GM20000 (cell line): Measurements from ENCODE around the gene DIAPH3.
"Not testable (repeated sequence)": the region's sequence is repeated elsewhere in the genome, so short reads cannot be mapped to it uniquely, and the experiment has no call there.

Source experiments
- DNase-seq: peaks from one replicate; pipeline ENCODE4 v3.0.0; 2012; ENCODE audit warnings: low spot score
- TF ChIP-seq, protein P1 (sequence below): IDR thresholded peaks from 2 replicates; pipeline ENCODE4 v1.5.1; 2012; ENCODE audit warnings: mild to moderate bottlenecking, control low read depth; ENCODE audit errors: extremely low read depth, missing control alignments

DIAPH3 gene

DNA sequence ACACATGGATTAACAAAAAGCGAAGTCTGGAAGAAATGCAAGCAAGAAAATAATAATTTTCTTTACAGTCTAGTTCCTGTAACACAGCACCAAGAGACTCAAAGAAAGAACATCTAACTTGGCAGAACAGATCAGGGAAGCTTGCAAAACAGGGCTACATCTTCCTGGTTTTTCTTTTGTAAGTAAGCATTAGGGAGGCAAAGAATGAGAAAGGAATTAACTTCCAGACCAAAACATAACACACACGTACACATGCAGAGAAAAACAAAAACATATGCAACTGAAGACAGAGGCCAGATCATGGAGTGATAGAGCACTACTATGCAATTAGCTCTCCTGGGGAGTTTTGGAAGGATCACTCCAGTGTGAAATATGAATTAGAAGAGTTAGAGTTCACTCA is 120.5 kb downstream of the DIAPH3 start:
- DNase-seq, result no peak

DNA sequence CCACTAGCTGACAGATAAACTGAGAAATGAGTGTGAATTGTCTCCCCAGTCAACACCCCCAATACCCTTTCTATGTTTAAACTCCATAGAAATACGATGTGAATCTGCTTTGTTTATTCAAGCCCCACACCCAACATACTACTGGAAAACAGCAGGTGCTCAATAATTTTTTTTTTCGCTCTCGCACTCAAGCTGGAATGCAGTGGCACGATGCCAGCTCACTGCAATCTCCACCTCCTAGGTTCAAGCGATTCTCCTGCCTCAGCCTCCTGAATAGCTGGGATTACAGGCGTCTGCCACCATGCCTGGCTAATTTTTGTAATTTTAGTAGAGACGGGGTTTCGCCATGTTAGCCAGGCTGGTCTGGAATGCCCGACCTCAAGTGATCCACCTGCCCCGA is 123.1 kb downstream of the DIAPH3 start:
- DNase-seq, result not testable (repeated sequence)

More for the DNA sequence above, 120.5 kb downstream of the DIAPH3 start:
- TF ChIP-seq, protein P1, sequence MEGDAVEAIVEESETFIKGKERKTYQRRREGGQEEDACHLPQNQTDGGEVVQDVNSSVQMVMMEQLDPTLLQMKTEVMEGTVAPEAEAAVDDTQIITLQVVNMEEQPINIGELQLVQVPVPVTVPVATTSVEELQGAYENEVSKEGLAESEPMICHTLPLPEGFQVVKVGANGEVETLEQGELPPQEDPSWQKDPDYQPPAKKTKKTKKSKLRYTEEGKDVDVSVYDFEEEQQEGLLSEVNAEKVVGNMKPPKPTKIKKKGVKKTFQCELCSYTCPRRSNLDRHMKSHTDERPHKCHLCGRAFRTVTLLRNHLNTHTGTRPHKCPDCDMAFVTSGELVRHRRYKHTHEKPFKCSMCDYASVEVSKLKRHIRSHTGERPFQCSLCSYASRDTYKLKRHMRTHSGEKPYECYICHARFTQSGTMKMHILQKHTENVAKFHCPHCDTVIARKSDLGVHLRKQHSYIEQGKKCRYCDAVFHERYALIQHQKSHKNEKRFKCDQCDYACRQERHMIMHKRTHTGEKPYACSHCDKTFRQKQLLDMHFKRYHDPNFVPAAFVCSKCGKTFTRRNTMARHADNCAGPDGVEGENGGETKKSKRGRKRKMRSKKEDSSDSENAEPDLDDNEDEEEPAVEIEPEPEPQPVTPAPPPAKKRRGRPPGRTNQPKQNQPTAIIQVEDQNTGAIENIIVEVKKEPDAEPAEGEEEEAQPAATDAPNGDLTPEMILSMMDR, result no peak

DNA sequence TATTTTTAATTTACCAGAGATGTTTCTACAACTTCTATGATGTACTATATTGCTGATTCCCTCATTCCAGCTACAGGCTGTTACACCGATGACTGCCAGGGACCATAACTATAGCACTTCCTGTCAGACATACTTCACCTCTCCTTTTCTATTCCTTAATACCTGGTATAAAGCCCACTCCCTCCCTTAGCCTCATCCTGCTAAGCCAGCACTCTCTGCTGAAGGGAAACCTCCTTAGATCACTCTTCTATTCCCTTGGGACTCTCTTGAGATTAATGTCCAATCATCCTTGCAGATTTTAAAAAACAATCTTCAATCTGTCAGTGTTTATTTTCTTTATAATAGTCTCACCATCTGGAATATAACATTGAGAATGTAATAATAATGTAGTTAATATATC is 127.9 kb downstream of the DIAPH3 start:
- no peak for DNase-seq
- TF ChIP-seq, protein P1, result no peak

DNA sequence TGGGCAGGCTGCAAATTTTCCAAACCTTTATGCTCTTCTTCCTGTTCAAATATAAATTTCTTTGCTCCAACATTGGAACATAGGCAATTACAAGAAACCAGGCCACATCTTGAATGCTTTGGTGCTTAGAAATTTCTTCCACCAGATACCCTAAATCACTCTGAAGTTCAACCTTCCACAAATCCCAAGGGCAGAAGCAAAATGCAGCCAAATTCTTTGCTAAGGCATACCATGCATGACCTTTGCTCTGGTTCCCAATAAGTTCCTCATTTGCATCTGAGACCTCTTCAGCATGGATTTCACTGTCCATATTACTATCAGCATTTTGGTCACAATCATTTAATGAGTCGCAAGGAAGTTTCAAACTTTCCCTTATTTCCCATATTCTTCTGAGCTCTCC is 130.9 kb downstream of the DIAPH3 start:
- TF ChIP-seq, protein P1, result no peak
- DNase-seq, result no peak

DNA sequence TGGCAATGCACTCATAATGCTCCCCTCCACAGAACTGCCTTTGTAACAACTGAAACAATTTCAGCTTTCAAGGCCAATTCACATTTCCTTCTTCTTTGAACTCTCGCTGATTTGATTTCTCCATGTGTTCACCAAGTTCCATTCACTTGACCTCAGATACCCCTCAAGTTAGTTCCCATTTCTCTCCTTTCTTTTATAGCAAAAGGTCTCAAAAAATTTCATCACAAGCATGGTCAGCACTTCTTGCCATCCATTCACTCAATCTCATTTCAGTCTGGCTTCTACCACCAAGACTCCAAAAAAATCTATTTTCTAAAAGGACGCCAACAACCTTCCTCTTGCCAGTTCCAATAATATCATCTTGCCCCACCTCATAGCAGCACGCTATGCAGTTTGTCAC is 135.7 kb downstream of the DIAPH3 start:
- TF ChIP-seq, protein P1, result no peak
- no peak for DNase-seq

DNA sequence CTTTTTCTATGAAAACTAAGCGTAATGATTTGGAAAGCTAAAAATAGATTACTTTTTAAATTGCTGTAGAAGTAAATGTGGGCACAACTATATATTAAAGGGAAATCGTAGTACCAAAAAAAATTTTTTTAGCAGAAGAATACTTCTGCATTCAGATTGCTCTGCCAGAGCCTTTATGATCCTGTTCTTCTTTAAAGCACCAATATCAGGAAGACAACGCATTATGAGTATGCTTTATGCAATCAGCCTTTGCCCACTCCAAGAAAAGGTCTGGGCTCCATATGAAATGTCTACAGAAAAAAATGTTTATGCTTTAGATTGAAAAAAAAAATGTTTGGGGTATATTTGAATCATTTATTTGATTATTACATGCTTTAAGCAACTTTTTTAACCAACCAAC is 137.4 kb downstream of the DIAPH3 start:
- TF ChIP-seq, protein P1, result no peak
- no peak for DNase-seq

DNA sequence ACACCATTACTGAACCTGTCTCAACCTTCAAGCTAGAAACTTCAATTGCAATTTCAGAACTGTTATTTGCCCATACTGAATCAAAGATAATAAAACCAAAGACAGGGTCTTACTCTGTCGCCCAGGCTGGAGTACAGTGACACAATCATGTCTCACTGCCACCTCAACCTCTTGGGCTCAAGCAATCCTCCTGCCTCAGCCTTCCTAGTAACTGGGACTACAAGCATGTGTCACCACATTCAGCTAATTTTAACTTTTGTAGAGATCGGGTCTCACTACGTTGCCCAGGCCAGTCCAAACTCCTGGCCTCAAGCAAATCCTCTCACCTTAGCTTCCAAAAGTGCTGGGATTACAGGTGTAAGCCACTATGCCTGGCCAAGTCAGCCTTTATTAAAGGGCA is 143.4 kb downstream of the DIAPH3 start:
- DNase-seq, result no peak
- TF ChIP-seq, protein P1, result no peak

DNA sequence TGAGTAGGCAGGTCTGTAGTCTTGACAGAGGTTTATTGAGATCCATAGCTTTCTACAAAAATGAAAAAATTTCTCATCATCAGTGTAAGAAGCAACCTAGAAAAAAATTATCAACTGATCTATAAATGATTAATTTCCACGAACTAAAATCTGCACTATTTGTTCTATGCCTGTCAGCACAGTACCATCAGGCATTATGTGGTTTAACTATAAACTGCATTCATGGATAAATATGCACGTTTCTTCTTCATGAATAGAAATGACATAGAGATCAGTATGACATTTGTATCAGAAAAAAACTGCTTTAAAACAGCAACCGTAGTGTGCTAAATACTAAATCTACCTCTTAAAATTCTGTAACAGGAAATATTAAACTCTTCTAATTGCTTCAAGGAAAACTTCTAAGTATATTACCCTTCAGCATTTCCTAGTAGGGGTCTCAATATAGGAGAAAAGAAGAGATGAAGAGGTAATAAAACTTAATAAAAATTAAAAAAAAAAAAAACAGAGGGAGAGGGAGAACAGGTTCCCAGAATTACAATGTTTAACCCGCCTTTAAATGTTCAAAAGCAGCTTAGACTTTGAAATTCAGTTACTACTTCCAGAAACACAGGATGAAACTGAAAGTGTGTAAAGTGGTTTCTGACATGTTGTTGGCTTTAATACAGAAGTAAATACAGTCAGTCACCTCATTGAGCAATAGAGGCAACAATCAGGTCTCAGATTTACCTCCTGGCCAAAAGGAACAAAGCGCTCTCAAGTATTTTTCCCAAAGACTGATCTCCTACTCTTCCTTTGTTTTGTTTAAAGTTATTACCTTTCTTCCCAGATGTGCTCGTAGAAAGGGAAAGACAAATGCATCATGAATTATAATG is 144.4 kb downstream of the DIAPH3 start:
- DNase-seq, result peak; percentile 14
- TF ChIP-seq, protein P1, result no peak
